Stomach (tissue), 4 donors: ENCODE data around the gene HGD.

Source experiments
- CTCF ChIP-seq, 7 experiments: fragments of 450-650 bp in 4 of 7; fragments of 200-600 bp in 3 of 7; sonication (generic) in 3 of 7; IDR thresholded peaks; one replicate each; pipeline ENCODE4 v1.5.1; 2016 to 2019; ENCODE audit warnings: antibody characterized with exemption in 7 of 7, control low read depth in 2 of 7, mild to moderate bottlenecking in 1 of 7
- POLR2A ChIP-seq, 4 donors: fragments of 450-650 bp; IDR thresholded peaks; one replicate each; pipeline ENCODE4 v1.6.1; 2016; ENCODE audit warnings: antibody characterized with exemption in 4 of 4, control low read depth in 2 of 4, mild to moderate bottlenecking in 1 of 4, moderate library complexity in 1 of 4
- POLR2AphosphoS5 ChIP-seq, 3 donors: sonication (generic); formaldehyde crosslinking; IDR thresholded peaks; one replicate each; pipeline ENCODE4 v1.6.1; 2016; ENCODE audit warnings: antibody characterized with exemption in 3 of 3

GRCh38 chr3:120648290-120648689, 33.7 kb downstream of the HGD start:
- TF ChIP-seq CTCF (IDR thresholded peaks at IDR 0.05) (no peak), POLR2AphosphoS5 (IDR thresholded peaks at IDR 0.05) (no peak), POLR2A (IDR thresholded peaks at IDR 0.05) (no peak)
